ENCODE measurements around the gene MPHOSPH8.
A peak's percentile ranks its signal among the peaks of the same experiment; 100 is the strongest.
"Not testable (repeated sequence)": the region's sequence is repeated elsewhere in the genome, so short reads cannot be mapped to it uniquely, and the experiment has no call there.

Gene MPHOSPH8

DNA sequence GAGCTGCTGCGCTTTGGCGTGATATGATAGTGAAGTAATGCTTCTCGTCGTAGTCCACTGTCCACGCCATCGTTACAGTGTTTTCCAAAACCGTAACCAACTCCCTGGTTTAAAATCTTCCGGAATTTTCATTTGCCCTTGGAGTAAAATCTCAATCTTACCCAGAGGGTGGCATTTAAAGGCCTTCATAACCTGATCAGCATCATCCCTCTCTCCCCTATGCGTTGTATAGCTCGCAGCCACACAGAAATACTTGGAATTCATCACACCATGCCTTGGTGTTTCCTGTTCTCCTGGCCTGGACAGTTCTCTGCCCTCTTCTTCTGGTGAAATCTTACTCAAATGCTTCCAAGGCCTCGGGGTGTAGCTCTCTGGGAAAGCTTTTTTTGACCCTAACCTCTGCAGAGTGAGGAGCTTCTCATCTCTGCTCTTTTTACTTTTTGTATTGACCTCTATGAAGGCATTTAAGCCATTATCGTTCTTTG lies 839 bp downstream of the MPHOSPH8 start:
- H3K9me3 ChIP-seq (ENCODE audit: control insufficient read depth in 1 of 2, low read length in 2 of 2): no peaks in the 10 kb centered on the region

DNA sequence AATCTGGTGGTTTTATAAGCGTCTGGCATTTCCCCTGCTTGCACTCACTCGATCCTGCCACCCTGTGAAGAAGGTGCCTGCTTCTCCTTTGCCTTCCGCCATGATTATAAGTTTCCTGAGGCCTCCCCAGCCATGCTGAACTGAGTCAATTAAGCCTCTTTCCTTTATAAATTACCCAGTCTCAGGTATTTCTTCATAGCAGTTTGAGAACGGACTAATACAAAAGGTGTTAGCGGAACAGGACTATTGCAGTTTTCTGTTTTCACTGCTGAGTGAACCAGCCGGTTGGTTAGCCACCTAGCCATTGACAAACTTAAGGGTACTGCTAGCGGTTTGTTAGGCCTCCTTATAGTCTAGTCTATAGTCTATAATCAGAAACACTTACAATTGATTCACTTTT lies 2.5 kb downstream of the MPHOSPH8 start:
- H3K36me3 ChIP-seq (ENCODE audit: control insufficient read depth in 1 of 2, insufficient read depth in 2 of 2, low read length in 2 of 2): not testable (repeated sequence)

More for the DNA sequence above, 839 bp downstream of the MPHOSPH8 start:
- peaks cover 7 to 18% of the 10 kb centered on the region in 2 donors for H3K4me1 ChIP-seq (ENCODE audit: control insufficient read depth in 1 of 2, insufficient read depth in 2 of 2, low read length in 2 of 2)
- H3K27me3 ChIP-seq (ENCODE audit: low read depth, low read length): no peaks in the 10 kb centered on the region
- peak overlapping the region; percentile 90 for H3K27ac ChIP-seq (ENCODE audit: low read length)
- no peaks in the 10 kb centered on the region for H3K36me3 ChIP-seq (ENCODE audit: control insufficient read depth in 1 of 2, insufficient read depth in 2 of 2, low read length in 2 of 2)
- H3K4me3 ChIP-seq (ENCODE audit: low read depth in 1 of 2, low read length in 2 of 2): peak overlapping the region; percentile 94 to 96

DNA sequence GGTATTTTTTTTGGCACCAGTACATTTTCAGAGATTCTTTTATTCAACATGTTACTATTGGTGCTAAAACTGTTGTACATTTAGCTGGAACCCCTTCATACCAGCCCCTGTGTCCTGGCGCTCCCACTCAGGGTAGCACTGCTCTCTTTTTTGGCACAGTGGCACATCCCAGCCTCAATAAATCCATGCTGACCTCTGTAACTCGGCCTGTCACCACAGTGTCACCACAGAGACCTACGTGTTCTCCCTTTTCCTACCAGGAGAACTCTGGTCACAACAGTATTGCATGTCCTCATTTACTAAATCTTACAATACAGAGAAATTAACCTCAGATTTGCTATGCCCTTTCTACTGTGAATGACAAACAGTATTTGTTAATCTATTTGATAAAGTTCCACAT lies 10.2 kb downstream of the MPHOSPH8 start:
- Histone ChIP-seq H3K4me3 (ENCODE audit: low read depth in 1 of 2, low read length in 2 of 2) (no peak overlapping the region), H3K9me3 (ENCODE audit: control insufficient read depth in 1 of 2, low read length in 2 of 2) (no peaks in the 10 kb centered on the region), H3K27me3 (ENCODE audit: low read depth, low read length) (no peaks in the 10 kb centered on the region), H3K4me1 (ENCODE audit: control insufficient read depth in 1 of 2, insufficient read depth in 2 of 2, low read length in 2 of 2) (no peaks in the 10 kb centered on the region), H3K36me3 (ENCODE audit: control insufficient read depth in 1 of 2, insufficient read depth in 2 of 2, low read length in 2 of 2) (peaks cover 22 to 27% of the 10 kb centered on the region in 2 donors), H3K27ac (ENCODE audit: low read length) (no peak overlapping the region)

More for the DNA sequence above, 2.5 kb downstream of the MPHOSPH8 start:
- peaks cover 7 to 18% of the 10 kb centered on the region in 2 donors for H3K4me1 ChIP-seq (ENCODE audit: control insufficient read depth in 1 of 2, insufficient read depth in 2 of 2, low read length in 2 of 2)
- H3K9me3 ChIP-seq (ENCODE audit: control insufficient read depth in 1 of 2, low read length in 2 of 2); H3K27me3 ChIP-seq (ENCODE audit: low read depth, low read length); H3K27ac ChIP-seq (ENCODE audit: low read length): not testable (repeated sequence)
- peak overlapping the region in 1 of 2 donors; percentile 94 for H3K4me3 ChIP-seq (ENCODE audit: low read depth in 1 of 2, low read length in 2 of 2)

DNA sequence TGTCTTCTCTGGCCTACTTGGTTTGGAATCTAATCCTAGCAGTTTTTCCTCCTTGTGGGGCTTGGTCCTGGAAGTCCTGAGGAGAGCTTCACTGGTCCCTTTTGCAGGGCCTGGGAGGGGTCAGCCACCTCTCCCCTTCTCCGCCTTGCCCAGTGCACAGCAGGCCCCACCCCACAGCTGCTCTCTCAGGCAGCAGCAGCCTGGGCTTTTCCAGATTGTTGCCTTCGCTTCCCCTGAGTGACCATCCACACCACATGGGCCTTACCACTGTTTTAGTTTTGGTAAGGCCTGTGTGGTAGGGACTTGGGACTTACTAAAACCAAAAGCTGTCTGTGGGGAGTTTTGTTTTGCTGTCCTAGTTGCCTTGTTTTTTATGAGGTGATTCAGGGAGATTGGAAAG lies 11.5 kb downstream of the MPHOSPH8 start:
- Histone ChIP-seq H3K9me3 (ENCODE audit: control insufficient read depth in 1 of 2, low read length in 2 of 2) (no peaks in the 10 kb centered on the region), H3K27me3 (ENCODE audit: low read depth, low read length) (no peaks in the 10 kb centered on the region), H3K4me3 (ENCODE audit: low read depth in 1 of 2, low read length in 2 of 2) (no peak overlapping the region), H3K4me1 (ENCODE audit: control insufficient read depth in 1 of 2, insufficient read depth in 2 of 2, low read length in 2 of 2) (no peaks in the 10 kb centered on the region), H3K27ac (ENCODE audit: low read length) (no peak overlapping the region), H3K36me3 (ENCODE audit: control insufficient read depth in 1 of 2, insufficient read depth in 2 of 2, low read length in 2 of 2) (peaks cover 30 to 37% of the 10 kb centered on the region in 2 donors)

GRCh38 chr13:19646063-19646462 lies 12.6 kb downstream of the MPHOSPH8 start:
- Histone ChIP-seq H3K4me1 (ENCODE audit: control insufficient read depth in 1 of 2, insufficient read depth in 2 of 2, low read length in 2 of 2) (no peaks in the 10 kb centered on the region), H3K4me3 (ENCODE audit: low read depth in 1 of 2, low read length in 2 of 2) (no peak overlapping the region), H3K27ac (ENCODE audit: low read length) (no peak overlapping the region), H3K36me3 (ENCODE audit: control insufficient read depth in 1 of 2, insufficient read depth in 2 of 2, low read length in 2 of 2) (peaks cover 33 to 40% of the 10 kb centered on the region in 2 donors), H3K27me3 (ENCODE audit: low read depth, low read length) (no peaks in the 10 kb centered on the region), H3K9me3 (ENCODE audit: control insufficient read depth in 1 of 2, low read length in 2 of 2) (no peaks in the 10 kb centered on the region)

DNA sequence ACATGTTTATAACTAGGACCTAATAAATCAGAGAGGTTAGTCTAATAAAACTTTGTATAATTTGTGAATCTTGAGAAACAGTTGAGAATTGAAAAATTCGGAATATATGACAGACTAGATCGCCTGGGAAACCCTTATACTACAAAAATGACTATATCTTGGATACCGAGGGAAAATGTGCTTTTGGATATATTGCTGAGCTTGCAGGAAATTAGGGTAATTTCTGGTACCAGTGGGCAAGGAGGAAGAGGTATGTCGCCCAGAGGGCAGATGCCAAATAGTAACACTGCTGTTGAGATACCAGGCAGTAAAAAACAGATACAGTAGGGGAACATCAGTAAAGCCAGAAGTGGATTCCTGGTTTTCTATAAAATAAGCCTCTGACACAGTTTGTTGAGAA lies 17.3 kb downstream of the MPHOSPH8 start:
- H3K27me3 ChIP-seq (ENCODE audit: low read depth, low read length): no peaks in the 10 kb centered on the region
- H3K36me3 ChIP-seq (ENCODE audit: control insufficient read depth in 1 of 2, insufficient read depth in 2 of 2, low read length in 2 of 2): peaks cover 16 to 26% of the 10 kb centered on the region in 2 donors
- H3K27ac ChIP-seq (ENCODE audit: low read length): no peak overlapping the region
- H3K9me3 ChIP-seq (ENCODE audit: control insufficient read depth in 1 of 2, low read length in 2 of 2): no peaks in the 10 kb centered on the region
- no peaks in the 10 kb centered on the region for H3K4me1 ChIP-seq (ENCODE audit: control insufficient read depth in 1 of 2, insufficient read depth in 2 of 2, low read length in 2 of 2)
- no peak overlapping the region for H3K4me3 ChIP-seq (ENCODE audit: low read depth in 1 of 2, low read length in 2 of 2)

DNA sequence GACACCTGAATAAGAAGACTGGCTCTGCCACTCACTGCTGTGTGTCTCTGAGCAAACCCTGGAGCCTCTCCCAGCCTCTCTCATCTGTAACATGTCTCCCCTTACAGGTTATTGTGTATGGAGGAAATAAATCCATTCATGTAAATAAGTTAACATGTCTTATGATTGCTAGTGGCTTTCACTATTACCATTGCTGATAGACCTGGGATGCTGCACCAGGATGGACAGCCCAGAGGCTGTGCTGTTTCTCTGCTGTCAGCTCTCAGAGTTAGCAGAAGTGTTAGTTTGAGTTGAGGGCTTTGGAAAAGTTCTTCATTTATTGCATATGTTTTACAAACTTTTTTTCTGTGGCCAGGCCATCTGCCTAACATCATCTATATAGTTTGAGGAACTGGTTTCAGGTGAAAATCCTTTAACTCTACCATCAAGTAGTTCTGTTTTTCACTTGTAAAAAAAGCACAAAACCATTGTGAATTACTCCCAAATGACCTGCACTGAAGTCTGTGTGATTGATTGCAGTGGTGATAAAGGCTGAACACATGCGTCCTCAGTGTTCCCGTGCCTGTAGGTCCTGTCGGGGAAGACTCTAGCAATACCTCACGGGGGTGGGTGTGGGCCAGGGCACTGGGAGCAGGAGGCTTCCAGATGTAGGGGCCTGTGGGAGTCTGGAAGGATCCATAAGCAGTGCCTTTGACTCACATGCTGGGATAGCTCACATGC lies 24.6 kb downstream of the MPHOSPH8 start:
- peaks cover 24 to 44% of the 10 kb centered on the region in 2 donors for H3K36me3 ChIP-seq (ENCODE audit: control insufficient read depth in 1 of 2, insufficient read depth in 2 of 2, low read length in 2 of 2)
- no peak overlapping the region for H3K27ac ChIP-seq (ENCODE audit: low read length)
- no peak overlapping the region for H3K4me3 ChIP-seq (ENCODE audit: low read depth in 1 of 2, low read length in 2 of 2)
- no peaks in the 10 kb centered on the region for H3K9me3 ChIP-seq (ENCODE audit: control insufficient read depth in 1 of 2, low read length in 2 of 2)
- H3K27me3 ChIP-seq (ENCODE audit: low read depth, low read length): no peaks in the 10 kb centered on the region
- no peaks in the 10 kb centered on the region for H3K4me1 ChIP-seq (ENCODE audit: control insufficient read depth in 1 of 2, insufficient read depth in 2 of 2, low read length in 2 of 2)

DNA sequence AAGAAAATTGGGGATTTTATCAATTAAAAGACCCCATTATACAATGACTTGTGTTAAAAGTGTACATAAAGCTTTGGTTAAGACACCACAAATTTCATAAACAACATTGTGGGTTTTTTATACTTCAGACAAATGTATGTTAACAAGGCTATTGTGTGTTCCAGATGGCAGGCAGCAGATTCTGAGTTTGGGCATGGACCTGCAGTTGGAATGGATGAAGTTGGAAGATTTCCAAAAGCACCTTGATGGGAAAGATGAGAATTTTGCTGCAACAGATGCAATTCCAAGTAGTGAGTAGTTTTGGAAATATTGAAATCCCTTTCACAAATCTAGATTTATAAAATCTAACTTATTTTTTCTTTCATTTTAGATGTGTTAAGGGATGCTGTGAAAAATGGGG lies 25.4 kb downstream of the MPHOSPH8 start:
- Histone ChIP-seq H3K4me1 (ENCODE audit: control insufficient read depth in 1 of 2, insufficient read depth in 2 of 2, low read length in 2 of 2) (no peaks in the 10 kb centered on the region), H3K27me3 (ENCODE audit: low read depth, low read length) (no peaks in the 10 kb centered on the region), H3K36me3 (ENCODE audit: control insufficient read depth in 1 of 2, insufficient read depth in 2 of 2, low read length in 2 of 2) (peaks cover 32 to 52% of the 10 kb centered on the region in 2 donors), H3K9me3 (ENCODE audit: control insufficient read depth in 1 of 2, low read length in 2 of 2) (no peaks in the 10 kb centered on the region), H3K27ac (ENCODE audit: low read length) (no peak overlapping the region), H3K4me3 (ENCODE audit: low read depth in 1 of 2, low read length in 2 of 2) (no peak overlapping the region)

- Histone ChIP-seq H3K4me1 (ENCODE audit: control insufficient read depth in 1 of 2, insufficient read depth in 2 of 2, low read length in 2 of 2) (no peaks in the 10 kb centered on the region), H3K27ac (ENCODE audit: low read length) (no peak overlapping the region), H3K4me3 (ENCODE audit: low read depth in 1 of 2, low read length in 2 of 2) (no peak overlapping the region), H3K9me3 (ENCODE audit: control insufficient read depth in 1 of 2, low read length in 2 of 2) (no peaks in the 10 kb centered on the region), H3K27me3 (ENCODE audit: low read depth, low read length) (no peaks in the 10 kb centered on the region), H3K36me3 (ENCODE audit: control insufficient read depth in 1 of 2, insufficient read depth in 2 of 2, low read length in 2 of 2) (peaks cover 46 to 75% of the 10 kb centered on the region in 2 donors)
These were observed 27.7 kb downstream of the MPHOSPH8 start for GRCh38 chr13:19661126-19661525.

DNA sequence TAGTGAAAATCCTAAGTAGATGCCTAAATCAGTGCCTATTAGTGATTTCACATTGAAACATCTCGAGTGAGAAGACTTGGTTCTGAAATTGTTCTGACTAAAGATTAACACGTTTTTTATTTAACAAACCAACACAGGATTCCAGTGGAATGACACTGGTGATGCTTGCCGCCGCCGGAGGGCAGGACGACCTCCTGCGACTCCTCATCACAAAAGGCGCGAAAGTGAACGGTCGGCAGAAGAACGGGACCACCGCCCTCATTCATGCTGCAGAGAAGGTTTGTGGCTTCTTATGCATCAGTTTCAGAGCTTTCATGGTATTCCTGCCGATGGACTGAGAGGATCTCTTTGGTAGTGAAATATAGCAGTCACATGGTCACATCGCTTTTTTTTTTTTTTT lies 28.1 kb downstream of the MPHOSPH8 start:
- H3K27ac ChIP-seq (ENCODE audit: low read length): no peak overlapping the region
- H3K27me3 ChIP-seq (ENCODE audit: low read depth, low read length): no peaks in the 10 kb centered on the region
- H3K4me1 ChIP-seq (ENCODE audit: control insufficient read depth in 1 of 2, insufficient read depth in 2 of 2, low read length in 2 of 2): no peaks in the 10 kb centered on the region
- H3K36me3 ChIP-seq (ENCODE audit: control insufficient read depth in 1 of 2, insufficient read depth in 2 of 2, low read length in 2 of 2): peaks cover 50 to 79% of the 10 kb centered on the region in 2 donors
- no peaks in the 10 kb centered on the region for H3K9me3 ChIP-seq (ENCODE audit: control insufficient read depth in 1 of 2, low read length in 2 of 2)
- H3K4me3 ChIP-seq (ENCODE audit: low read depth in 1 of 2, low read length in 2 of 2): no peak overlapping the region

DNA sequence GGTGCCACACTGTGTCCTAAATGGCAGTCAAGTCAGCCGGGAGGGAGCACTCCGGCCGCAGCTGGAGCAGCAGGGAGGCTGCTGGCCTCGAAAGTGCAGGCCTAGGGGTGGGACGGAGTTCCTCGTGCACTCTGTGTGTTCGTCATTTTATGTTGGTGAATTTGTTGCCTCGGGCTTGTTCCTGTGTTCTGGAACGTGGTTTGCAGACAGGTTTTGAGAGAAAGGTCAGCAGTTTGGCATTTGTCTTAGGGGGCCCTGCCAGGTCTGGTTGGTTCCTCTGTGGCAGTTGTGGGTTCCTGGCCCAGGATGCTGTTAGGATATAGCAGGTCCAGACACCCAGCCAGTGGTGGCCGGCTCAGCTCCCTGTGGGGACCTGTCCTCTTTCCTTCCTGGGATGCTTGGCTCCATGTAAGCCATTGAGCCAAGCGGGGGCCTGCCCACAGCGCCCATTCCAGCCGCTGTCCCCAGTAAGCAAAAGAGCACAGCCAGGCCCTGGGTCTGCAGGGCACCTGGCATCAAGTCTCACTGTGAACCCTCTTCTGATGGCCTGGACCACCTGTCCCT lies 30.0 kb downstream of the MPHOSPH8 start:
- peaks cover 58 to 90% of the 10 kb centered on the region in 2 donors for H3K36me3 ChIP-seq (ENCODE audit: control insufficient read depth in 1 of 2, insufficient read depth in 2 of 2, low read length in 2 of 2)

More for the DNA sequence above, 30.0 kb downstream of the MPHOSPH8 start:
- no peaks in the 10 kb centered on the region for H3K27me3 ChIP-seq (ENCODE audit: low read depth, low read length)
- H3K4me3 ChIP-seq (ENCODE audit: low read depth in 1 of 2, low read length in 2 of 2): no peak overlapping the region
- H3K9me3 ChIP-seq (ENCODE audit: control insufficient read depth in 1 of 2, low read length in 2 of 2): no peaks in the 10 kb centered on the region
- no peaks in the 10 kb centered on the region for H3K4me1 ChIP-seq (ENCODE audit: control insufficient read depth in 1 of 2, insufficient read depth in 2 of 2, low read length in 2 of 2)
- no peak overlapping the region for H3K27ac ChIP-seq (ENCODE audit: low read length)
